HepG2 (cell line): ENCODE measurements around the gene OGFOD3. TPM values are rescaled to one million over a fixed set of nuclear protein-coding genes. Genes with fewer than 3 reads are reported as not detected.

Source experiments
- ATF1 ChIP-seq: IDR thresholded peaks from 2 replicates; pipeline ENCODE4 v1.6.1; 2016; ENCODE audit warnings: mild to moderate bottlenecking, control low read depth
- ELF4 ChIP-seq: sonication (generic); formaldehyde crosslinking; IDR thresholded peaks from 2 replicates; pipeline ENCODE4 v1.5.0; 2020; ENCODE audit warnings: missing genetic modification reagents, mild to moderate bottlenecking, moderate library complexity, borderline replicate concordance
- ETV5 ChIP-seq: IDR thresholded peaks from 2 replicates; pipeline ENCODE4 v1.6.1; 2018; ENCODE audit warnings: missing biosample characterization, missing genetic modification reagents, inconsistent platforms, borderline replicate concordance
- GABPA ChIP-seq, 2 experiments: IDR thresholded peaks; 2 replicates each; pipeline ENCODE4 v1.6.1; 2011 to 2016; ENCODE audit warnings: low read depth in 2 of 2, low read length in 1 of 2, missing biosample characterization in 1 of 2, missing genetic modification characterization in 1 of 2
- KLF12 ChIP-seq: sonication (generic); formaldehyde crosslinking; IDR thresholded peaks from 2 replicates; pipeline ENCODE4 v1.4.0; 2020; ENCODE audit warnings: missing genetic modification reagents, borderline replicate concordance
- MEIS1 ChIP-seq: sonication (generic); formaldehyde crosslinking; IDR thresholded peaks from 2 replicates; pipeline ENCODE4 v1.9.0; 2021; ENCODE audit warnings: mild to moderate bottlenecking, missing genetic modification reagents, moderate library complexity, borderline replicate concordance
- NFYC ChIP-seq: IDR thresholded peaks from 2 replicates; pipeline ENCODE4 v1.6.1; 2016; ENCODE audit warnings: missing genetic modification reagents, missing compliant biosample characterization
- POLR2G ChIP-seq: fragments of 200-400 bp; formaldehyde crosslinking; IDR thresholded peaks from 2 replicates; pipeline ENCODE4 v1.6.1; 2018; ENCODE audit warnings: mild to moderate bottlenecking, low read depth, low read length, moderate library complexity
- PRPF4 ChIP-seq: fragments of 200-400 bp; formaldehyde crosslinking; IDR thresholded peaks from 2 replicates; pipeline ENCODE4 v1.6.1; 2016; ENCODE audit warnings: low read length, low read depth; ENCODE audit not compliant: poor library complexity, severe bottlenecking
- SIX1 ChIP-seq: sonication (generic); formaldehyde crosslinking; IDR thresholded peaks from 2 replicates; pipeline ENCODE4 v1.4.0; 2020; ENCODE audit warnings: missing genetic modification reagents, borderline replicate concordance
- SUZ12 ChIP-seq: fragments of 150-350 bp; IDR thresholded peaks from 2 replicates; pipeline ENCODE4 v1.6.1; 2014; ENCODE audit warnings: low read depth, low read length
- TARDBP ChIP-seq: sonication (generic); formaldehyde crosslinking; IDR thresholded peaks from 2 replicates; pipeline ENCODE4 v1.8.0; 2022; ENCODE audit warnings: mild to moderate bottlenecking, missing genetic modification reagents
- ZFP90 ChIP-seq: sonication (generic); formaldehyde crosslinking; IDR thresholded peaks from 2 replicates; pipeline ENCODE4 v1.8.0; 2022; ENCODE audit warnings: missing genetic modification reagents, mild to moderate bottlenecking, inconsistent platforms, borderline replicate concordance
- ZNF138 ChIP-seq: sonication (generic); formaldehyde crosslinking; IDR thresholded peaks from 2 replicates; pipeline ENCODE4 v1.5.0; 2020; ENCODE audit warnings: mild to moderate bottlenecking, low read depth, missing genetic modification reagents
- ZNF17 ChIP-seq: sonication (generic); formaldehyde crosslinking; IDR thresholded peaks from 2 replicates; pipeline ENCODE4 v1.5.0; 2020; ENCODE audit warnings: mild to moderate bottlenecking, missing genetic modification reagents
- ZNF253 ChIP-seq: sonication (generic); formaldehyde crosslinking; IDR thresholded peaks from 2 replicates; pipeline ENCODE4 v1.8.0; 2022; ENCODE audit warnings: mild to moderate bottlenecking, missing genetic modification reagents, borderline replicate concordance
- ZNF501 ChIP-seq: sonication (generic); formaldehyde crosslinking; IDR thresholded peaks from 2 replicates; pipeline ENCODE4 v1.5.1; 2020; ENCODE audit warnings: mild to moderate bottlenecking, moderate library complexity, missing genetic modification reagents
- ZNF577 ChIP-seq: sonication (generic); formaldehyde crosslinking; IDR thresholded peaks from 2 replicates; pipeline ENCODE4 v1.4.0; 2020; ENCODE audit warnings: mild to moderate bottlenecking, low read depth, missing genetic modification reagents, borderline replicate concordance
- ZNF615 ChIP-seq: sonication (generic); formaldehyde crosslinking; IDR thresholded peaks from 2 replicates; pipeline ENCODE4 v1.5.0; 2020; ENCODE audit warnings: mild to moderate bottlenecking, missing genetic modification reagents, borderline replicate concordance
- ZNF670 ChIP-seq: sonication (generic); formaldehyde crosslinking; IDR thresholded peaks from 2 replicates; pipeline ENCODE4 v1.8.0; 2022; ENCODE audit warnings: mild to moderate bottlenecking, missing genetic modification reagents, borderline replicate concordance
- ZNF768 ChIP-seq: sonication (generic); formaldehyde crosslinking; IDR thresholded peaks from 2 replicates; pipeline ENCODE4 v1.4.0; 2020; ENCODE audit warnings: missing genetic modification reagents
- ZSCAN22 ChIP-seq: sonication (generic); formaldehyde crosslinking; IDR thresholded peaks from 2 replicates; pipeline ENCODE4 v1.4.0; 2020; ENCODE audit warnings: mild to moderate bottlenecking, missing genetic modification reagents
- polyA plus RNA-seq, 8 experiments: library from polyadenylated mRNA; depleted of rRNA in 3 of 8; stranded (reverse) in 7 of 8; unstranded in 1 of 8; fragments of >200 nt; fragmentation: Illumina TruSeq in 4 of 8; extraction: Trizol in 4 of 8; gene quantifications; 2 replicates each; pipeline versions ENCODE4 v1.2.1 to v1.2.3, GENCODE V29; 2011 to 2016; ENCODE audit warnings: low read depth in 4 of 8, missing spikeins in 1 of 8, mixed read lengths in 1 of 8; ENCODE audit not compliant: insufficient read depth in 1 of 8
- total RNA-seq, 5 experiments: library from RNA; depleted of rRNA; stranded (reverse); fragments of >200 nt; fragmentation: Illumina TruSeq; extraction: Trizol; gene quantifications; 2 replicates each; pipeline ENCODE4 v1.2.3, GENCODE V29; 2016; ENCODE audit warnings: low read depth in 1 of 5
- TF ChIP-seq, protein P1 (sequence below): sonication (generic); formaldehyde crosslinking; IDR thresholded peaks from 2 replicates; pipeline ENCODE4 v1.5.0; 2020; ENCODE audit warnings: missing genetic modification reagents
- TF ChIP-seq, protein P2 (sequence below): sonication (generic); formaldehyde crosslinking; IDR thresholded peaks from 2 replicates; pipeline ENCODE4 v1.8.0; 2022; ENCODE audit warnings: missing genetic modification reagents, mild to moderate bottlenecking, inconsistent platforms, borderline replicate concordance
- TF ChIP-seq, protein P3 (sequence below): sonication (generic); formaldehyde crosslinking; IDR thresholded peaks from 2 replicates; pipeline ENCODE4 v1.4.0; 2020; ENCODE audit warnings: missing genetic modification reagents

OGFOD3 gene
- total and polyA plus RNA-seq, 2 of the 13 experiments (the other 11 are each of a cell fraction or from before 2014, with no cell fraction given), result 40.0 to 42.1 TPM

- TF ChIP-seq PRPF4 (no peak), KLF12 (CRISPR knock-in tag) (peak; percentile 85; the same call in 1 of the 2 replicates), ZNF138 (CRISPR knock-in tag) (peak; percentile 80; the same call in 1 of the 2 replicates), TARDBP (CRISPR knock-in tag) (peak; percentile 88), ETV5 (CRISPR knock-in tag) (peak; percentile 93), NFYC (CRISPR knock-in tag) (peak; percentile 51), ATF1 (no peak), ELF4 (CRISPR knock-in tag) (peak; percentile 100), ZNF670 (CRISPR knock-in tag) (no peak), ZNF577 (CRISPR knock-in tag) (no peak), GABPA (IDR thresholded peaks at IDR 0.05; ENCODE audit: low read depth, low read length) (peak; percentile 72), GABPA (CRISPR knock-in tag; IDR thresholded peaks at IDR 0.05; ENCODE audit: low read depth) (peak; percentile 82), MEIS1 (CRISPR knock-in tag) (no peak; the same call in 1 of the 2 replicates), ZSCAN22 (CRISPR knock-in tag) (no peak), ZNF253 (CRISPR knock-in tag) (peak; percentile 60; the same call in 1 of the 2 replicates), ZNF17 (CRISPR knock-in tag) (no peak), SUZ12 (no peak), ZNF501 (CRISPR knock-in tag) (peak; percentile 82), SIX1 (no peak), ZFP90 (peak; percentile 49; the same call in 1 of the 2 replicates), ZNF615 (CRISPR knock-in tag) (no peak), ZNF768 (CRISPR knock-in tag) (peak; percentile 83; the same call in 1 of the 2 replicates), POLR2G (peak; percentile 88)
- TF ChIP-seq, protein P1, sequence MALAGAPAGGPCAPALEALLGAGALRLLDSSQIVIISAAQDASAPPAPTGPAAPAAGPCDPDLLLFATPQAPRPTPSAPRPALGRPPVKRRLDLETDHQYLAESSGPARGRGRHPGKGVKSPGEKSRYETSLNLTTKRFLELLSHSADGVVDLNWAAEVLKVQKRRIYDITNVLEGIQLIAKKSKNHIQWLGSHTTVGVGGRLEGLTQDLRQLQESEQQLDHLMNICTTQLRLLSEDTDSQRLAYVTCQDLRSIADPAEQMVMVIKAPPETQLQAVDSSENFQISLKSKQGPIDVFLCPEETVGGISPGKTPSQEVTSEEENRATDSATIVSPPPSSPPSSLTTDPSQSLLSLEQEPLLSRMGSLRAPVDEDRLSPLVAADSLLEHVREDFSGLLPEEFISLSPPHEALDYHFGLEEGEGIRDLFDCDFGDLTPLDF, result 0 out of 2 replicates have a peak, but pooled peaks have one; percentile 51
- TF ChIP-seq, protein P2, sequence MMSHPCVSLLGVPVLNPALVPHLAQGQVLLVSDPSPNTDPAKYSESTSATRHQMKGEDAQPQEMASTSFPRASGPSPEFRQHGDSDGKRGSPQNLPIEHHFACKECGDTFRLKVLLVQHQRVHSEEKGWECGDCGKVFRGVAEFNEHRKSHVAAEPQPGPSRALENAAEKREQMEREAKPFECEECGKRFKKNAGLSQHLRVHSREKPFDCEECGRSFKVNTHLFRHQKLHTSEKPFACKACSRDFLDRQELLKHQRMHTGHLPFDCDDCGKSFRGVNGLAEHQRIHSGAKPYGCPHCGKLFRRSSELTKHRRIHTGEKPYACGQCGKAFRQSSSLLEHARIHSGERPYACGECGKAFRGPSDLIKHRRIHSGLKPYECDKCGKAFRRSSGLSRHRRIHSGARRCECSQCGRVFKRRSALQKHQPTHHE (CRISPR knock-in tag), result peak; percentile 49; the same call in 1 of the 2 replicates
- TF ChIP-seq, protein P3, sequence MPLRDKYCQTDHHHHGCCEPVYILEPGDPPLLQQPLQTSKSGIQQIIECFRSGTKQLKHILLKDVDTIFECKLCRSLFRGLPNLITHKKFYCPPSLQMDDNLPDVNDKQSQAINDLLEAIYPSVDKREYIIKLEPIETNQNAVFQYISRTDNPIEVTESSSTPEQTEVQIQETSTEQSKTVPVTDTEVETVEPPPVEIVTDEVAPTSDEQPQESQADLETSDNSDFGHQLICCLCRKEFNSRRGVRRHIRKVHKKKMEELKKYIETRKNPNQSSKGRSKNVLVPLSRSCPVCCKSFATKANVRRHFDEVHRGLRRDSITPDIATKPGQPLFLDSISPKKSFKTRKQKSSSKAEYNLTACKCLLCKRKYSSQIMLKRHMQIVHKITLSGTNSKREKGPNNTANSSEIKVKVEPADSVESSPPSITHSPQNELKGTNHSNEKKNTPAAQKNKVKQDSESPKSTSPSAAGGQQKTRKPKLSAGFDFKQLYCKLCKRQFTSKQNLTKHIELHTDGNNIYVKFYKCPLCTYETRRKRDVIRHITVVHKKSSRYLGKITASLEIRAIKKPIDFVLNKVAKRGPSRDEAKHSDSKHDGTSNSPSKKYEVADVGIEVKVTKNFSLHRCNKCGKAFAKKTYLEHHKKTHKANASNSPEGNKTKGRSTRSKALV (CRISPR knock-in tag), result no peak
Measured at GRCh38 chr17:82450357-82451106, 32.1 kb upstream of the OGFOD3 start, which contains the start of gene CYBC1 (continued).
